ENCODE results near the gene RPP25. TPM values are rescaled to one million over a fixed set of nuclear protein-coding genes. Genes with fewer than 3 reads are reported as not detected.

Gene RPP25
- polyA plus RNA-seq, 3 donors, result 1.7 to 6.7 (median 6.5) TPM

- H3K36me3 ChIP-seq (replicated peaks in 1 of 2; ENCODE audit: control insufficient read depth in 1 of 2, insufficient read depth in 2 of 2, low read length in 2 of 2), result no peaks in the 10 kb centered on the region
- peaks cover 4% of the 10 kb centered on the region for H3K79me2 ChIP-seq (ENCODE audit: insufficient read depth, low read length)
- peaks cover 40 to 50% of the 10 kb centered on the region in 2 donors for H3K4me1 ChIP-seq (ENCODE audit: control insufficient read depth in 1 of 2, insufficient read depth in 2 of 2, low read length in 2 of 2)
- H3K4me2 ChIP-seq (replicated peaks; ENCODE audit: extremely low read depth, low read length, poor library complexity, severe bottlenecking), result peak overlapping the region; percentile 9
- H3K27ac Mint-ChIP-seq, result peak overlapping the region in 1 of 7 donors; percentile 59
- no peak for TF ChIP-seq CTCF (IDR thresholded peaks at IDR 0.05)
- no peak overlapping the region for H3K27ac ChIP-seq (ENCODE audit: low read depth in 1 of 2, low read length in 2 of 2)
- 73% methylated on average over 6 of the region's 8 CpGs for WGBS (ENCODE audit: insufficient coverage)
- no peak for DNase-seq
- H3K9me3 Mint-ChIP-seq, result peaks cover 0 to 19% (median 8%) of the 10 kb centered on the region in 7 donors
- peak overlapping the region in 1 of 2 donors; percentile 76 for H3K4me3 Mint-ChIP-seq
- peaks cover 0 to 8% of the 10 kb centered on the region in 2 donors for H3K9me3 ChIP-seq (replicated peaks in 1 of 2; ENCODE audit: control insufficient read depth in 1 of 2, insufficient read depth in 1 of 2, low read length in 2 of 2)
- H3K36me3 Mint-ChIP-seq, result peaks cover 6 to 8% of the 10 kb centered on the region in 2 donors
- no peak overlapping the region for H2AFZ ChIP-seq (ENCODE audit: insufficient read depth, low read depth, low read length, poor library complexity, severe bottlenecking)
- H4K20me1 ChIP-seq (ENCODE audit: insufficient read depth, low read length), result peaks cover 17% of the 10 kb centered on the region
- H3K4me1 Mint-ChIP-seq, result peaks cover 45% of the 10 kb centered on the region
- intact Hi-C loops (cut with micrococcal nuclease), result loop anchor here in 1 of 2 donors (5.0 kb wide), 1 partner anchor 67 kb away; the partner anchor contains the start of gene PPCDC
- no peak overlapping the region for H3K9ac ChIP-seq (ENCODE audit: insufficient read depth, low read length, poor library complexity, severe bottlenecking)
- H3K27me3 Mint-ChIP-seq (ENCODE audit: low read depth in 3 of 3), result peaks cover 35 to 48% (median 46%) of the 10 kb centered on the region in 3 donors
- H3K4me3 ChIP-seq (replicated peaks in 1 of 3; ENCODE audit: low read depth in 2 of 3, low read length in 3 of 3), result no peak overlapping the region
- peaks cover 28 to 39% of the 10 kb centered on the region in 2 donors for H3K27me3 ChIP-seq (ENCODE audit: control insufficient read depth in 2 of 2, insufficient read depth in 2 of 2, low read length in 2 of 2)
Observed at GRCh38 chr15:74955017-74955416, 1.6 kb downstream of the RPP25 start.

GRCh38 chr15:74954515-74954914 lies 2.1 kb downstream of the RPP25 start:
- Histone ChIP-seq H3K27me3 (ENCODE audit: control insufficient read depth in 2 of 2, insufficient read depth in 2 of 2, low read length in 2 of 2) (peaks cover 23 to 34% of the 10 kb centered on the region in 2 donors), H3K4me3 (replicated peaks in 1 of 3; ENCODE audit: low read depth in 2 of 3, low read length in 3 of 3) (no peak overlapping the region), H3K4me2 (replicated peaks; ENCODE audit: extremely low read depth, low read length, poor library complexity, severe bottlenecking) (peak overlapping the region; percentile 9), H4K20me1 (ENCODE audit: insufficient read depth, low read length) (peaks cover 17% of the 10 kb centered on the region), H3K9ac (ENCODE audit: insufficient read depth, low read length, poor library complexity, severe bottlenecking) (no peak overlapping the region), H2AFZ (ENCODE audit: insufficient read depth, low read depth, low read length, poor library complexity, severe bottlenecking) (no peak overlapping the region), H3K36me3 (replicated peaks in 1 of 2; ENCODE audit: control insufficient read depth in 1 of 2, insufficient read depth in 2 of 2, low read length in 2 of 2) (no peaks in the 10 kb centered on the region), H3K79me2 (ENCODE audit: insufficient read depth, low read length) (peaks cover 4% of the 10 kb centered on the region), H3K9me3 (replicated peaks in 1 of 2; ENCODE audit: control insufficient read depth in 1 of 2, insufficient read depth in 1 of 2, low read length in 2 of 2) (peaks cover 0 to 8% of the 10 kb centered on the region in 2 donors), H3K4me1 (ENCODE audit: control insufficient read depth in 1 of 2, insufficient read depth in 2 of 2, low read length in 2 of 2) (peaks cover 40 to 50% of the 10 kb centered on the region in 2 donors), H3K27ac (ENCODE audit: low read depth in 1 of 2, low read length in 2 of 2) (no peak overlapping the region)
- TF ChIP-seq CTCF (IDR thresholded peaks at IDR 0.05), result no peak
- Mint-ChIP-seq H3K4me1 (peaks cover 44% of the 10 kb centered on the region), H3K4me3 (no peak overlapping the region), H3K27ac (no peak overlapping the region), H3K27me3 (ENCODE audit: low read depth in 3 of 3) (peaks cover 30 to 45% (median 41%) of the 10 kb centered on the region in 3 donors), H3K36me3 (peaks cover 4 to 8% of the 10 kb centered on the region in 2 donors), H3K9me3 (peaks cover 0 to 16% (median 8%) of the 10 kb centered on the region in 7 donors)
- intact Hi-C loops (cut with micrococcal nuclease), result no loop called here
- DNase-seq, result no peak

Data from CD14-positive monocyte (primary cell).